ENCODE data around the gene PDZD7. TPM values are rescaled to one million over a fixed set of nuclear protein-coding genes. Genes with fewer than 3 reads are reported as not detected.

The PDZD7 gene
- total RNA-seq, 6 donors from 2014 or later = 0.39 to 2.4 (median 1.7) TPM

DNA sequence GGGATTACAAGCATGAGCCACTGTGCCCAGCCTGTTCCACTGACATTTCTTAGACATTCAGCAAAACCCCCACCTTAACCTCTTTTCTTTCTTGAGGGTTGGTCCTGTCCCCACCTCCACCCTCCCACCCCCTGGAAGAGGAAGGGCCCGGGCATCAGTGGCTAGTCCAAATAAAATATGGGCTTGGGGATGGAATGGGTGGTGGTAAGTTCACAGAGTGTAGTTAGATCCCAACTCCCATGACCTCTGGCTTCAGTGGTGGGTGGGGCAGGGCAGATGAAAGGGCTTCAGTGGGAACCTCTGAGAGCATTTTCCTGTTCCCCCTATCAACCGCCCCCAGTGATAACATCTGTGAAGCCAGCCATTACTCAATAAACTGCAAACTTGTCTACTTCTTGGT is 9.9 kb upstream of the PDZD7 start:
- H3K9me3 ChIP-seq = no peaks in the 10 kb centered on the region
- DNase-seq (no peak), ATAC-seq (ENCODE audit: low FRiP score in 2 of 2) (no peak)
- H3K27me3 ChIP-seq = no peaks in the 10 kb centered on the region
- H3K36me3 ChIP-seq = peaks cover 22 to 45% (median 34%) of the 10 kb centered on the region in 4 donors
- WGBS, 2 donors = 25 to 38% methylated on average over 2 of the region's 2 CpGs
- H3K27ac ChIP-seq = no peak overlapping the region
- H3K4me1 ChIP-seq = peaks cover 15 to 25% (median 18%) of the 10 kb centered on the region in 4 donors
- TF ChIP-seq POLR2A (IDR thresholded peaks at IDR 0.05) (no peak), POLR2AphosphoS5 (IDR thresholded peaks at IDR 0.05) (no peak), EP300 (IDR thresholded peaks at IDR 0.05) (no peak)
- no peak overlapping the region for H3K4me3 ChIP-seq

- peaks cover 22 to 53% (median 41%) of the 10 kb centered on the region in 4 donors for H3K36me3 ChIP-seq
- H3K27ac ChIP-seq = no peak overlapping the region
Observed at GRCh38 chr10:101040061-101040460, 9.1 kb upstream of the PDZD7 start.

DNA sequence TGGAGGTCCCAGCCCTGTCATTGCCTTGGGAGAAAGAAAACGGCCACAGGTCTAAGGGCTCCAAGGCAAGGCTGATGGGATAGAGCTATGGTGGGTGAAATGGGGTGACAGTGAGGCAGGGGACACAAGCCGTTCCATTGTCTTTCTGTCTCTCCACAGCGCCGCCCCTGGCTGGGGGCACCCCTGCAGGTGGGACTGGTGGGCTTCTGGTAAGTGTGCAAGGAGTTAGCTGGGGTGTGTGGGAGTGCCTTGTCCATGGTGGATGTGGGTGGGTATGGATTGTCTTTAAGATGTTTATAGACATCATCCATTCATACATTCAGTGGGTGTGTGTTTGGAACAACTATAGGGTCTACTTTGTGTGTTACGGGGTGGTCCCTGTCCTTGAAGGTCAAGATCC is 7.6 kb upstream of the PDZD7 start:
- TF ChIP-seq EP300 (IDR thresholded peaks at IDR 0.05) (no peak), CTCF (IDR thresholded peaks at IDR 0.05) (no peak), POLR2A (IDR thresholded peaks at IDR 0.05) (no peak), POLR2AphosphoS5 (IDR thresholded peaks at IDR 0.05) (no peak)
- Histone ChIP-seq H3K9me3 (no peaks in the 10 kb centered on the region), H3K4me3 (no peak overlapping the region), H3K36me3 (peaks cover 22 to 59% (median 46%) of the 10 kb centered on the region in 4 donors), H3K27ac (no peak overlapping the region), H3K4me1 (peaks cover 10 to 26% (median 15%) of the 10 kb centered on the region in 4 donors), H3K27me3 (no peaks in the 10 kb centered on the region)
- DNase-seq (peak in 1 of 2 donors; percentile 49), ATAC-seq (ENCODE audit: low FRiP score in 2 of 2) (no peak)
- 84 to 86% methylated on average over 5 of the region's 5 CpGs for WGBS, 2 donors

More at GRCh38 chr10:101040061-101040460, 9.1 kb upstream of the PDZD7 start:
- Histone ChIP-seq H3K4me3 (no peak overlapping the region), H3K27me3 (no peaks in the 10 kb centered on the region), H3K4me1 (peaks cover 15 to 25% (median 18%) of the 10 kb centered on the region in 4 donors), H3K9me3 (no peaks in the 10 kb centered on the region)
- TF ChIP-seq POLR2AphosphoS5 (IDR thresholded peaks at IDR 0.05) = no peak
- TF ChIP-seq POLR2A (IDR thresholded peaks at IDR 0.05) = no peak
- no peak for TF ChIP-seq CTCF (IDR thresholded peaks at IDR 0.05)
- no peak for TF ChIP-seq EP300 (IDR thresholded peaks at IDR 0.05)
- no peak for DNase-seq
- WGBS, 2 donors = 97% methylated on average over 3 of the region's 3 CpGs
- no peak for ATAC-seq (ENCODE audit: low FRiP score in 2 of 2)

- ATAC-seq (ENCODE audit: low FRiP score in 2 of 2) (no peak), DNase-seq (no peak)
- H3K27ac ChIP-seq = no peak overlapping the region
- TF ChIP-seq POLR2A (IDR thresholded peaks at IDR 0.05) (no peak), EP300 (IDR thresholded peaks at IDR 0.05) (no peak), CTCF (IDR thresholded peaks at IDR 0.05) (no peak), POLR2AphosphoS5 (IDR thresholded peaks at IDR 0.05) (no peak)
- WGBS, 2 donors = 50 to 88% methylated on average over 1 to 7 of the region's 7 CpGs
- H3K4me1 ChIP-seq = peaks cover 11 to 23% (median 13%) of the 10 kb centered on the region in 4 donors
- H3K27me3 ChIP-seq = no peaks in the 10 kb centered on the region
- peaks cover 22 to 59% (median 46%) of the 10 kb centered on the region in 4 donors for H3K36me3 ChIP-seq
- no peaks in the 10 kb centered on the region for H3K9me3 ChIP-seq
- no peak overlapping the region for H3K4me3 ChIP-seq
Observed at GRCh38 chr10:101036726-101037125, 5.8 kb upstream of the PDZD7 start.

GRCh38 chr10:101035916-101036702 is 5.2 kb upstream of the PDZD7 start:
- Histone ChIP-seq H3K27me3 (no peaks in the 10 kb centered on the region), H3K27ac (no peak overlapping the region), H3K36me3 (peaks cover 22 to 59% (median 46%) of the 10 kb centered on the region in 4 donors), H3K4me3 (no peak overlapping the region), H3K9me3 (no peaks in the 10 kb centered on the region), H3K4me1 (peaks cover 8 to 18% (median 15%) of the 10 kb centered on the region in 4 donors)
- no peak for TF ChIP-seq EP300 (IDR thresholded peaks at IDR 0.05)
- DNase-seq (no peak), ATAC-seq (ENCODE audit: low FRiP score in 2 of 2) (no peak)
- 73 to 92% methylated on average over 10 of the region's 10 CpGs for WGBS, 2 donors
